Measurements from ENCODE around the gene DOLPP1.
A peak's percentile ranks its signal among the peaks of the same experiment; 100 is the strongest.

The DOLPP1 gene

DNA sequence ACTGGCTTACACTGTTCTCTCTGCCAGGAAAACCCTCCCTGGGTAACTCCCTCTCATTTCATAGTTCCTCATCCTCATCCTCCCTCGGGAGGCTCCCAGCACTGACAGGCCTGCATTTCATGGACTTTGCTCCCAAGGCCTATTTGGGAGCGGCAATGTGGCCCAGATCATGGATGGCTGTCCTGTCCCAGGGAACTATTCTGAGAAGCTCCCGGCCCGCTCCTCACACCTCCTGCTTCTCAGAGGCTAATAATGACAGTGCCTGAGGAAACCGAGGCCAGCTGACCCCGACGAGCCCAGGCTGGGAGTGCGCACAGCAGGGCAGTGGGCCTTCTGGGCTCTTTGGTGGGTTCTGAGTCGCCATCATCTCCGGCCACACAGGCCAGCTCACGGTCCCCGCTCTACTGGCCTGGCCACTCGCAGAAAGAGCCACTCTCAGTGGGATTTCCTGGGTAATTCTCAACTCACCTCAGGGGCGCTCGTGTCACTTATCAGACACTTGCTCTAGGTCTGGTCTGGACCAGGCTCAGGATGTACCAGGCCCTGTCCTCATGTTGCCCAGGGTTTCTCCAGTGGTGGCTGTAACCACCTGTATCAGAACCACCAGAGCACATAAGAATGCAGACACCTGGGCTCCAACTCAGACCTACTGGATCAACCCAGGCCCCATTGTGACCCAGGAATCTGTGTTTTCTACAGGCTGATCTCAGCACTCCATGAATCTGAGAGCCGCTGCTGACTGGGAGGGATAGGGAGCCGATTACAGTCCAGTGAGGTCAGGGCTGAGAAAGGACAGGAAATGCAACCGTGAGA, 2.0 kb upstream of the DOLPP1 start:
- TF ChIP-seq, protein P1, sequence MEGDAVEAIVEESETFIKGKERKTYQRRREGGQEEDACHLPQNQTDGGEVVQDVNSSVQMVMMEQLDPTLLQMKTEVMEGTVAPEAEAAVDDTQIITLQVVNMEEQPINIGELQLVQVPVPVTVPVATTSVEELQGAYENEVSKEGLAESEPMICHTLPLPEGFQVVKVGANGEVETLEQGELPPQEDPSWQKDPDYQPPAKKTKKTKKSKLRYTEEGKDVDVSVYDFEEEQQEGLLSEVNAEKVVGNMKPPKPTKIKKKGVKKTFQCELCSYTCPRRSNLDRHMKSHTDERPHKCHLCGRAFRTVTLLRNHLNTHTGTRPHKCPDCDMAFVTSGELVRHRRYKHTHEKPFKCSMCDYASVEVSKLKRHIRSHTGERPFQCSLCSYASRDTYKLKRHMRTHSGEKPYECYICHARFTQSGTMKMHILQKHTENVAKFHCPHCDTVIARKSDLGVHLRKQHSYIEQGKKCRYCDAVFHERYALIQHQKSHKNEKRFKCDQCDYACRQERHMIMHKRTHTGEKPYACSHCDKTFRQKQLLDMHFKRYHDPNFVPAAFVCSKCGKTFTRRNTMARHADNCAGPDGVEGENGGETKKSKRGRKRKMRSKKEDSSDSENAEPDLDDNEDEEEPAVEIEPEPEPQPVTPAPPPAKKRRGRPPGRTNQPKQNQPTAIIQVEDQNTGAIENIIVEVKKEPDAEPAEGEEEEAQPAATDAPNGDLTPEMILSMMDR (IDR thresholded peaks at IDR 0.05; ENCODE audit: low read length, missing control alignments), result no peak
- DNase-seq (ENCODE audit: low read depth), result no peak
- H3K4me3 ChIP-seq (replicated peaks; ENCODE audit: low read depth, low read length), result no peak overlapping the region

DNA sequence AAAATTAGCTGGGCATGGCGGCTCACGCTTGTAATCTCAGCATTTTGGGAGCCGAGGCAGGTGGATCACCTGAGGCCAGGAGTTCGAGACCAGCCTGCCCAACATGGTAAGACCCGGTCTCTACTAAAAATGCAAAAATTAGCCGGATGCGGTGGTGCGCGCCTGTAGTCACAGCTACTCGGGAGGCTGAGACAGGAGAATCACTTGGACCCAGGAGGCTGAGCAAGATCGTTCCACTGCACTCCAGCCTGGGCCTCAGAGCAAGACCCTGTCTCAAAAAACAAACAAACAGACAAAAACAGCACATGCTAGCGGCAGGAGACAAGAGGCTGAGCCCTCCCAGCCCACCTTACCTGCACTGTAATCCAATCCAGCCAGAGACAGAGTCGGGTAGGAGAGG, 1.1 kb upstream of the DOLPP1 start:
- H3K4me3 ChIP-seq (replicated peaks; ENCODE audit: low read depth, low read length), result peak overlapping the region; percentile 83
- no peak for DNase-seq (ENCODE audit: low read depth)
- TF ChIP-seq, protein P1 (IDR thresholded peaks at IDR 0.05; ENCODE audit: low read length, missing control alignments), result no peak

DNA sequence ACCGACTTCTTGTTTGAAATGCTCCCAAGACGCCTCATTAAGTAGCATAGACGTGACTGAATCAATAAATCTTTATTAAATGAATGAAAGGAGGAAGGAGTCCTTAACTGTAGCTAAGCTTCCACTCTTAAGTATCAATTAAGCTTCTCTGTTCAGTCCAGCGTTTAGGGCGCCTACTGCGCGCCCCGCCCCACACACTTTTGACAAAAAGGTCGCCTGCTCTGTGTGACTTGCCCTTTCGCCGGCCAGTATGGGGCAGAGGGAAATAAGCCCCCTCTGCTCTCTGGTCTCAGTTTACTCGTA, 662 bp upstream of the DOLPP1 start:
- TF ChIP-seq, protein P1 (IDR thresholded peaks at IDR 0.05; ENCODE audit: low read length, missing control alignments), result no peak
- H3K4me3 ChIP-seq (replicated peaks; ENCODE audit: low read depth, low read length), result peak overlapping the region; percentile 83
- DNase-seq (ENCODE audit: low read depth), result no peak

DNA sequence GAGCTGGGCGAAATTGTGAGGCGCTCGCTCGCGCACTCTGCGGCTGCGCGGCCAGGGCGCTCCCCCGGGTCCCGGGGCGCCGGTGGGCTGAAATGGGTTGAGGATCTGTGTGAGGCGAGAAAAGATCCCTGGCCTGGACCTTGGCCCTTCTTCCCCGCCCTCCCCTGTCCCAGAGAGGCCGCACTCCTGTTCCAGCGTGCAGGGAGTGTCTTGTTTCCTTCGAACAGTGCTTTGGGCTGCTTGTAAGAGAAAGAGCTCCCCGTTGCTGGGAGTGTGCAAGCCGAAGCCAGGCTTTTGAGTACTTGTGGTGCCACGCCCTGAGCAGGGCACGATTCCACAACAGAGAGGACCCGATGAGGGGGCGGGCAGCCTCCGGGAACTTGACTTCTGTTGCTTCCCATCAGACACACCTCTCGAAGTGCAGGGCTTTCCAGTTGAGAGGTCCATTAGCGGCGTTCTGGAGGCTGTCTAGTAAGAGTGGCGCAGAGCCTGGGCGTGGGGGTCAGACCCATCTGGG, 535 bp downstream of the DOLPP1 start:
- H3K4me3 ChIP-seq (replicated peaks; ENCODE audit: low read depth, low read length), result peak overlapping the region; percentile 83

DNA sequence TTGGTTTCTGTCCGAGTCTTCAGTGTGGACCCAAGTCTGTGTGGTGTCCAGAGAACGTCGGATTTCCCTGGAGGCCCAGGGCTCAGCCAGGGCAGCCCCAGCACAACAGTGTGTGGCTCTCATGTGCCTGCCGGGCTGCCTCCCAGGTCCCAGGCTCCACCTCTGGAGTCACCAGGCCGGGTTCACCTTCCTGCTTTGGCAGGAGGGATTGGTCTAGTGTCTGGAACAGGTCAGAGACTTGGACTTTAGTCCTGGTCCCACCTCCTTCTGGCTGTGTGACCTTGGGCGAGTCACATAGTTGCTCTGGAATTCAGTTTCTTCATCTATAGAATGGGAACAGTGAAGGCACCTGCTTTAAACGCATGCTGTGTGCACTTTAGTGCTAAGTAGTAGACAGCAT, 3.2 kb downstream of the DOLPP1 start:
- no peak for DNase-seq (ENCODE audit: low read depth)
- TF ChIP-seq, protein P1 (IDR thresholded peaks at IDR 0.05; ENCODE audit: low read length, missing control alignments), result no peak
- no peak overlapping the region for H3K4me3 ChIP-seq (replicated peaks; ENCODE audit: low read depth, low read length)

More for the DNA sequence above, 535 bp downstream of the DOLPP1 start:
- TF ChIP-seq, protein P1 (IDR thresholded peaks at IDR 0.05; ENCODE audit: low read length, missing control alignments), result no peak
- DNase-seq (ENCODE audit: low read depth), result no peak

DNA sequence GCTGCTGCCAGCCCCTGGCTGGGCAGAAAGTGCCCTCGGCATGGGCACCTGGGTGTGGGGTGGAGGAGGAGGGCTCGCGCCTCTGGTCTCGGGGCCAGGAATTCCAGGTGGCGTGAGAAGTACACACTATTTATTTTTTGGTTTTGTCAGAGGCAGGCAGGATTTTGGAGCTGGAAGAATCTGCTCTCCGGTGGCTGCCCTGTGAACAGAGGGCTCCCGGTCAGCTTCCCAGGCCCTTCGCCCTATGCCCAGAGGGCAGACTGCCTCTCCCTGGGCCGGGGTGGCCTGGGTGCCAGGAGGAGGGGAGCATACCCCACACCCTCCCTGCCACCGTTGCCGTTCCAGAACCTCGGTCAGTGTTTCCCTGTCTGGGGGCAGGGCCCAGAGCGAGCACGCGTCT, 8.3 kb downstream of the DOLPP1 start:
- DNase-seq (ENCODE audit: low read depth), result no peak
- no peak overlapping the region for H3K4me3 ChIP-seq (replicated peaks; ENCODE audit: low read depth, low read length)
- TF ChIP-seq, protein P1 (IDR thresholded peaks at IDR 0.05; ENCODE audit: low read length, missing control alignments), result no peak

All from fibroblast of pulmonary artery (primary cell).